ENCODE data around the gene INTS2. TPM values are rescaled to one million over a fixed set of nuclear protein-coding genes. Genes with fewer than 3 reads are reported as not detected.

INTS2 gene
- total RNA-seq, 3 donors from 2014 or later (not counting 1 experiment from before 2014, with no cell fraction given), result 14.2 to 21.0 (median 14.6) TPM

DNA sequence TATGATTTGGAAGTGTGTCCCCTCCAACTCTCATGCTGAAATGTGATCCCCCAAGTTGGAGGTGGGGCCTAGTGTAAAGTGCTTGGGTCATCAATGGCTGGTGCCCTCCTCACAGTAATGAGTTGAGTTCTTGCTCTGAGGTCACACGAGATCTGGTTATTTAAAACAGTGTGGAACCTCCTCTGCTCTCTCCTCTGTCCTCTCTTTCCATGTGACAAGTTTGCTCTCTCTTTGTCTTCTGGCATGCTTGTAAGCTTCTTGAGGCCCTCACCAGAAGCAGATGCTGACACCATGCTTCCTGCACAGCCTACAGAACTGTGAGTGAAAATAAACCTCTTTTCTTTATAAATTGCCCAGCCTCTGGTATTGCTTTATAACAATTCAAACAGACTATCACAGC, 84.3 kb downstream of the INTS2 start:
- H3K4me3 ChIP-seq (ENCODE audit: low read length), result no peak overlapping the region
- no peak for ATAC-seq
- Mint-ChIP-seq H3K9me3 (no peaks in the 10 kb centered on the region), H3K36me3 (no peaks in the 10 kb centered on the region), H3K27me3 (ENCODE audit: low read depth in 2 of 2) (no peaks in the 10 kb centered on the region), H3K4me3 (no peak overlapping the region), H3K27ac (no peak overlapping the region), H3K4me1 (no peaks in the 10 kb centered on the region)
- H3K4me1 ChIP-seq (ENCODE audit: control insufficient read depth, insufficient read depth, low read length), result no peaks in the 10 kb centered on the region
- intact Hi-C loops (cut with micrococcal nuclease), result no loop called here
- no peak overlapping the region for H3K27ac ChIP-seq (ENCODE audit: low read length)
- DNase-seq, result no peak
- no peaks in the 10 kb centered on the region for H3K27me3 ChIP-seq (ENCODE audit: control insufficient read depth, insufficient read depth, low read length)
- no peaks in the 10 kb centered on the region for H3K36me3 ChIP-seq (ENCODE audit: control insufficient read depth, insufficient read depth, low read length)
- H3K9me3 ChIP-seq (ENCODE audit: control insufficient read depth, insufficient read depth, low read length), result no peaks in the 10 kb centered on the region
- TF ChIP-seq, protein P1, sequence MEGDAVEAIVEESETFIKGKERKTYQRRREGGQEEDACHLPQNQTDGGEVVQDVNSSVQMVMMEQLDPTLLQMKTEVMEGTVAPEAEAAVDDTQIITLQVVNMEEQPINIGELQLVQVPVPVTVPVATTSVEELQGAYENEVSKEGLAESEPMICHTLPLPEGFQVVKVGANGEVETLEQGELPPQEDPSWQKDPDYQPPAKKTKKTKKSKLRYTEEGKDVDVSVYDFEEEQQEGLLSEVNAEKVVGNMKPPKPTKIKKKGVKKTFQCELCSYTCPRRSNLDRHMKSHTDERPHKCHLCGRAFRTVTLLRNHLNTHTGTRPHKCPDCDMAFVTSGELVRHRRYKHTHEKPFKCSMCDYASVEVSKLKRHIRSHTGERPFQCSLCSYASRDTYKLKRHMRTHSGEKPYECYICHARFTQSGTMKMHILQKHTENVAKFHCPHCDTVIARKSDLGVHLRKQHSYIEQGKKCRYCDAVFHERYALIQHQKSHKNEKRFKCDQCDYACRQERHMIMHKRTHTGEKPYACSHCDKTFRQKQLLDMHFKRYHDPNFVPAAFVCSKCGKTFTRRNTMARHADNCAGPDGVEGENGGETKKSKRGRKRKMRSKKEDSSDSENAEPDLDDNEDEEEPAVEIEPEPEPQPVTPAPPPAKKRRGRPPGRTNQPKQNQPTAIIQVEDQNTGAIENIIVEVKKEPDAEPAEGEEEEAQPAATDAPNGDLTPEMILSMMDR (IDR thresholded peaks at IDR 0.05), result no peak
- WGBS (ENCODE audit: insufficient coverage), result 100% methylated on average over 1 of the region's 1 CpG

DNA sequence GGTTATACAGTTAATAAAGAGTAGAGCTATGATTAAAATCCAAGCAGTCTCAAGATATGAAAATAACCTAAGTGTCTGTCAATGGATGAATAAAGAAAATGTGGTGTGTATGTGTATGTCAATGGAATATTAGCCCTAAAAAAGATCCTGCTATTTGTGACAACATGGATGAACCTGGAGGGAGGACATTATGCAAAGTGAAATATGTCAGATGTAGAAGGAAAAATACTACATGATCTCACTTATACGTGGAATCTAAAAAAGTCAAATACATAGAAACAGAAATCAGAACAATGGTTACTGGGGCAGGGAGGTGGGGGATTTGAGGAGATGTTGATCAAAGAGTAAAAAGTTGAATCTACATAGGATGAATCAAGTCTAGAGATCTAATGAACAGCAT, 84.9 kb downstream of the INTS2 start:
- Mint-ChIP-seq H3K36me3 (no peaks in the 10 kb centered on the region), H3K27me3 (ENCODE audit: low read depth in 2 of 2) (no peaks in the 10 kb centered on the region), H3K27ac (no peak overlapping the region), H3K4me1 (no peaks in the 10 kb centered on the region), H3K9me3 (no peaks in the 10 kb centered on the region), H3K4me3 (no peak overlapping the region)
- intact Hi-C loops (cut with micrococcal nuclease), result no loop called here
- Histone ChIP-seq H3K27ac (ENCODE audit: low read length) (no peak overlapping the region), H3K27me3 (ENCODE audit: control insufficient read depth, insufficient read depth, low read length) (no peaks in the 10 kb centered on the region), H3K9me3 (ENCODE audit: control insufficient read depth, insufficient read depth, low read length) (no peaks in the 10 kb centered on the region), H3K4me1 (ENCODE audit: control insufficient read depth, insufficient read depth, low read length) (no peaks in the 10 kb centered on the region), H3K4me3 (ENCODE audit: low read length) (no peak overlapping the region), H3K36me3 (ENCODE audit: control insufficient read depth, insufficient read depth, low read length) (no peaks in the 10 kb centered on the region)
- DNase-seq (no peak), ATAC-seq (no peak)
- TF ChIP-seq, protein P1 (IDR thresholded peaks at IDR 0.05), result no peak
- no CpG with 5 or more reads among the region's 1 CpG for WGBS (ENCODE audit: insufficient coverage)

DNA sequence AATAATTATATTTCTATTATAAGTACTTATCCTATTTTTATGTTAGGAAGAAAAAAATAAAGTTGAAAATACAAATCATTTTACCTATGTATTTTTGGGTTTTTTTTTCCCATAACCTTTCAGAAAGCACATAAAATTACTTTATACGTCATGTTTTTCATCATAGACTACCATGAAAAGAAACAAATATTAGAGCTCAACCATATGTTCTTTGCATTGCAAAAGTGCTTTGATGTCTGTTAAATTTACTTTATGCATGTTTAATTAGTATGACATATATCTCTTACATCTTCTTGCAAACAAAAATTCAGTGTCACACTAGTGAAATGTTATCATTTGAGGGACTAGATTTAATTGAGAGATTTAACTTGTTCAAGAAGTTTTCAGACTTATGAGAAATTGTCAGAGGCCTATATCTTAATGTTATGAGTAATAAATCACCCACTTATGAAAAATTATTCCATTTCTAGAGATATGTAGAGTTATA, 88.4 kb downstream of the INTS2 start:
- Histone ChIP-seq H3K4me3 (ENCODE audit: low read length) (no peak overlapping the region), H3K9me3 (ENCODE audit: control insufficient read depth, insufficient read depth, low read length) (no peaks in the 10 kb centered on the region), H3K36me3 (ENCODE audit: control insufficient read depth, insufficient read depth, low read length) (no peaks in the 10 kb centered on the region), H3K4me1 (ENCODE audit: control insufficient read depth, insufficient read depth, low read length) (no peaks in the 10 kb centered on the region), H3K27ac (ENCODE audit: low read length) (no peak overlapping the region), H3K27me3 (ENCODE audit: control insufficient read depth, insufficient read depth, low read length) (no peaks in the 10 kb centered on the region)
- Mint-ChIP-seq H3K27ac (no peak overlapping the region), H3K9me3 (no peaks in the 10 kb centered on the region), H3K36me3 (no peaks in the 10 kb centered on the region), H3K4me3 (no peak overlapping the region), H3K27me3 (ENCODE audit: low read depth in 2 of 2) (no peaks in the 10 kb centered on the region), H3K4me1 (no peaks in the 10 kb centered on the region)
- ATAC-seq (no peak), DNase-seq (no peak)
- TF ChIP-seq, protein P1 (IDR thresholded peaks at IDR 0.05), result no peak
- intact Hi-C loops (cut with micrococcal nuclease), result loop anchor here (10.0 kb wide), 1 partner anchor 1115 kb away; no protein-coding TSS in a partner anchor
- WGBS (ENCODE audit: insufficient coverage), result no CpG with 5 or more reads among the region's 1 CpG
